ENCODE data around the gene TAF8. TPM values are rescaled to one million over a fixed set of nuclear protein-coding genes. Genes with fewer than 3 reads are reported as not detected.

Gene TAF8
- total RNA-seq, 1 donor = 16.3 TPM

- Histone ChIP-seq H3K4me3 (ENCODE audit: insufficient read depth, low read length) (no peak overlapping the region), H3K27me3 (ENCODE audit: insufficient read depth, low read length) (no peaks in the 10 kb centered on the region), H3K4me2 (ENCODE audit: insufficient read depth, low read length) (no peak overlapping the region), H3K9me3 (ENCODE audit: low read depth, low read length) (no peaks in the 10 kb centered on the region), H2AFZ (ENCODE audit: low read length) (no peak overlapping the region), H3K79me2 (ENCODE audit: insufficient read depth, low read length) (no peaks in the 10 kb centered on the region), H4K20me1 (ENCODE audit: insufficient read depth, low read length) (no peaks in the 10 kb centered on the region), H3K4me1 (ENCODE audit: insufficient read depth, low read length) (peaks cover 4% of the 10 kb centered on the region), H3K36me3 (ENCODE audit: insufficient read depth, low read length) (no peaks in the 10 kb centered on the region), H3K27ac (ENCODE audit: low read depth, low read length) (no peak overlapping the region)
- peak; percentile 48 for TF ChIP-seq CTCF (IDR thresholded peaks at IDR 0.05; ENCODE audit: extremely low read depth, low read depth, low read length)
- peak; percentile 34 for DNase-seq (ENCODE audit: insufficient read length, low spot score, missing footprints)
Measured at GRCh38 chr6:42084889-42085288, 34.6 kb downstream of the TAF8 start.

GRCh38 chr6:42086046-42087035 lies 36.0 kb downstream of the TAF8 start:
- Histone ChIP-seq H3K27ac (ENCODE audit: low read depth, low read length) (no peak overlapping the region), H3K4me2 (ENCODE audit: insufficient read depth, low read length) (no peak overlapping the region), H3K36me3 (ENCODE audit: insufficient read depth, low read length) (no peaks in the 10 kb centered on the region), H2AFZ (ENCODE audit: low read length) (no peak overlapping the region), H3K4me1 (ENCODE audit: insufficient read depth, low read length) (peaks cover 4% of the 10 kb centered on the region), H3K27me3 (ENCODE audit: insufficient read depth, low read length) (no peaks in the 10 kb centered on the region), H3K4me3 (ENCODE audit: insufficient read depth, low read length) (no peak overlapping the region), H3K9me3 (ENCODE audit: low read depth, low read length) (no peaks in the 10 kb centered on the region), H4K20me1 (ENCODE audit: insufficient read depth, low read length) (no peaks in the 10 kb centered on the region), H3K79me2 (ENCODE audit: insufficient read depth, low read length) (no peaks in the 10 kb centered on the region)
- DNase-seq (ENCODE audit: insufficient read length, low spot score, missing footprints) = peak; percentile 49
- peak; percentile 40 for TF ChIP-seq CTCF (IDR thresholded peaks at IDR 0.05; ENCODE audit: extremely low read depth, low read depth, low read length)

GRCh38 chr6:42088101-42088591 lies 37.8 kb downstream of the TAF8 start:
- Histone ChIP-seq H3K79me2 (ENCODE audit: insufficient read depth, low read length) (no peaks in the 10 kb centered on the region), H3K9me3 (ENCODE audit: low read depth, low read length) (no peaks in the 10 kb centered on the region), H3K36me3 (ENCODE audit: insufficient read depth, low read length) (no peaks in the 10 kb centered on the region), H3K4me2 (ENCODE audit: insufficient read depth, low read length) (no peak overlapping the region), H3K4me3 (ENCODE audit: insufficient read depth, low read length) (no peak overlapping the region), H3K4me1 (ENCODE audit: insufficient read depth, low read length) (peaks cover 4% of the 10 kb centered on the region), H3K27me3 (ENCODE audit: insufficient read depth, low read length) (no peaks in the 10 kb centered on the region), H3K27ac (ENCODE audit: low read depth, low read length) (no peak overlapping the region), H4K20me1 (ENCODE audit: insufficient read depth, low read length) (no peaks in the 10 kb centered on the region), H2AFZ (ENCODE audit: low read length) (no peak overlapping the region)
- TF ChIP-seq CTCF (IDR thresholded peaks at IDR 0.05; ENCODE audit: extremely low read depth, low read depth, low read length) = no peak
- peak; percentile 55 for DNase-seq (ENCODE audit: insufficient read length, low spot score, missing footprints)
